ENCODE results near the gene HIPK3.
"Not testable (repeated sequence)": the region's sequence is repeated elsewhere in the genome, so short reads cannot be mapped to it uniquely, and the experiment has no call there.

Gene HIPK3

DNA sequence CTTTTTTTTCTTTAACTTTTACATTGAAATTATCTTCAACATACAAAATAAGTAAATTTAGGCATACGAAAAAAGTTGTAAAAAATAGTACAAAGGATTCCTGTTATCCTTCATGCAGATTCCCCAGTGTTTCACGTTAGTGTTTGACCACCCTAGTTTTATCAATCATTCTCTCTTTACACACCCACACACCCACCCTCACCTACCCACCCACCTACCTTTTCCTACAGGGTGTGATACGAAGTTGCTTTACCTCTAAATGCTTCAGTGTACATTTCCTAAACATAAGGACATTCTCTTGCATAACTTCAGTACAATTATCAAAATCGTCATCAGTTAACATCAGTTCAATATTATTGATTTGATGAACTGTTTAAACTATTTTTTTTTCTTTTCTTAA lies 37.0 kb downstream of the HIPK3 start:
- no peak for DNase-seq (ENCODE audit: low read depth)
- TF ChIP-seq, protein P1, sequence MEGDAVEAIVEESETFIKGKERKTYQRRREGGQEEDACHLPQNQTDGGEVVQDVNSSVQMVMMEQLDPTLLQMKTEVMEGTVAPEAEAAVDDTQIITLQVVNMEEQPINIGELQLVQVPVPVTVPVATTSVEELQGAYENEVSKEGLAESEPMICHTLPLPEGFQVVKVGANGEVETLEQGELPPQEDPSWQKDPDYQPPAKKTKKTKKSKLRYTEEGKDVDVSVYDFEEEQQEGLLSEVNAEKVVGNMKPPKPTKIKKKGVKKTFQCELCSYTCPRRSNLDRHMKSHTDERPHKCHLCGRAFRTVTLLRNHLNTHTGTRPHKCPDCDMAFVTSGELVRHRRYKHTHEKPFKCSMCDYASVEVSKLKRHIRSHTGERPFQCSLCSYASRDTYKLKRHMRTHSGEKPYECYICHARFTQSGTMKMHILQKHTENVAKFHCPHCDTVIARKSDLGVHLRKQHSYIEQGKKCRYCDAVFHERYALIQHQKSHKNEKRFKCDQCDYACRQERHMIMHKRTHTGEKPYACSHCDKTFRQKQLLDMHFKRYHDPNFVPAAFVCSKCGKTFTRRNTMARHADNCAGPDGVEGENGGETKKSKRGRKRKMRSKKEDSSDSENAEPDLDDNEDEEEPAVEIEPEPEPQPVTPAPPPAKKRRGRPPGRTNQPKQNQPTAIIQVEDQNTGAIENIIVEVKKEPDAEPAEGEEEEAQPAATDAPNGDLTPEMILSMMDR (IDR thresholded peaks at IDR 0.05; ENCODE audit: low read depth, low read length, missing control alignments) = no peak
- H3K4me3 ChIP-seq (ENCODE audit: low read depth, low read length) = no peak overlapping the region
- in situ Hi-C loops (cut with HindIII; ENCODE audit: low sequenced_read_pairs) = no loop called here

DNA sequence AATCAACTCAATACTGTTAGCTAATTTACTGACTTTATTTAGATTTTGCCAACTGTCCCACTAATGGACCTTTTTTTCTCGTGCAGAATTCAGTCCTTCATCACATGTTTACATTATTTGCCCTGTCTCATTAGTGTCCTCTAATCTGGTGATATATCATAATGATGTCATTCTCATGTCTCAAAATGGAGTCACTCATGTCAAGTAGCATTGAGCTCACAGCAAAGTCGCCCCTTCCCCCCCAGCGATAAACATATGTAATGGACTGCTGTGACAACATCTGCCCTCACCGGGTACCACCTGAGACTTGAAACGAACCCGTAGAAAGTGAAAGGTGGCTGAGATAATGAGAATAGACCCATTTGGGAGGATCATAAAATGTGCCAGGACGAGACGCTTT lies 37.6 kb downstream of the HIPK3 start:
- in situ Hi-C loops (cut with HindIII; ENCODE audit: low sequenced_read_pairs) = no loop called here
- DNase-seq (ENCODE audit: low read depth) = no peak
- no peak overlapping the region for H3K4me3 ChIP-seq (ENCODE audit: low read depth, low read length)
- TF ChIP-seq, protein P1 (IDR thresholded peaks at IDR 0.05; ENCODE audit: low read depth, low read length, missing control alignments) = no peak

DNA sequence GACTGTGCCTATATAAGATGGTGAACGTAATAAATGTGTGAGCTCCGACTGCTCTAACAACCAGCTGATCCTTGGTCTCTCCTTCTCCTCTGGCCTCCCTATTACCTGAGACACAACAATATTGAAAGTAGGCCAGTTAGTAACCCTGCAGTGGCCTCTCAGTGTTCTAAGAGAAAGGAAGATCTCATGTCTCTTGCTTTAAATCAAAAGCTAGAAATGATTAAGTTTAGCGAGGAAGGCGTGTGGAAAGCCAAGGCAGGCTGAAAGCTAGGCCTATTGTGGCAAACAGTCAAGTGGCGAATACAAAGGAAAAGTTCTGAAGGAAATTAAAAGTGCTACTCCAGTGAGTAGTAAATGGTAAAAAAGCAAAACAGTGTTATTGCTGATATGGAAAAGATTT lies 39.5 kb downstream of the HIPK3 start:
- in situ Hi-C loops (cut with HindIII; ENCODE audit: low sequenced_read_pairs) = no loop called here
- H3K4me3 ChIP-seq (ENCODE audit: low read depth, low read length) = no peak overlapping the region
- TF ChIP-seq, protein P1 (IDR thresholded peaks at IDR 0.05; ENCODE audit: low read depth, low read length, missing control alignments) = no peak
- no peak for DNase-seq (ENCODE audit: low read depth)

DNA sequence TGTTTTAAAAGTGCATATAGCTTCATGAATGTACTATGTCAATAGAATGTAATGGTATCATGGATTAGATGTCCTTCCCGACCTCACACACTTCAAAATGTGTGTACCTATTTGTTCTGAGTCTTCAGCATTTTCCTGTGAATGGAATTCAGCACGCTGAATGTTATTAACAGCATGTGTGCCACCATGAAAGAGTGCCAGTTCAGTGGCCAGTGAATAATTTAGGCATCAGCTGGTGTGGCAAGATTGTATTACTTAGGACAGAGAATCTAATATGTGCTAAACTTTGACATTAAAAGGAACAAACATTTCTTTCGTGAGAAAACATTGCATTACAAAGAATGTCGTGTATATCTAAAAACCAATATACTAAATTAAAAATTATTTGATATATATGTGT lies 46.4 kb downstream of the HIPK3 start:
- TF ChIP-seq, protein P1 (IDR thresholded peaks at IDR 0.05; ENCODE audit: low read depth, low read length, missing control alignments) = no peak
- in situ Hi-C loops (cut with HindIII; ENCODE audit: low sequenced_read_pairs) = no loop called here
- DNase-seq (ENCODE audit: low read depth) = no peak
- H3K4me3 ChIP-seq (ENCODE audit: low read depth, low read length) = no peak overlapping the region

DNA sequence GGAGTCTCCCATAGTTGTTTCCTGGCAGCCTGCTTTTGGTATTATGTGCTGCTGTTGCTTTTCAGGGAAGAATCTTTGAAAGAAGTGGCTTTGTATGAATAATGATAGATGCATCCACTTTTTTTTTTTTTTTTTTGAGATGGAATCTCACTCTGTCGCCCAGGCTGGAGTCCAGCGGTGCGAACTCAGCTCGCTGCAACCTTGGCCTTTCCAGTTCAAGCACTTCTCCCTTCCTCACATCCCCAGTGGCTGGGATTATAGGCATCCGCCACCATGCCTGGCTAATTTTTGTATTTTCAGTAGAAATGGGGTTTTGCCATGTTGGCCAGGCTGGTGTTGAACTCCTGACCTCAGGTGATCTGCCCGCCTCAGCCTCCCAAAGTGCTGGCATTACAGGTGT lies 49.6 kb downstream of the HIPK3 start:
- H3K4me3 ChIP-seq (ENCODE audit: low read depth, low read length); DNase-seq (ENCODE audit: low read depth); in situ Hi-C loops (cut with HindIII; ENCODE audit: low sequenced_read_pairs): not testable (repeated sequence)

DNA sequence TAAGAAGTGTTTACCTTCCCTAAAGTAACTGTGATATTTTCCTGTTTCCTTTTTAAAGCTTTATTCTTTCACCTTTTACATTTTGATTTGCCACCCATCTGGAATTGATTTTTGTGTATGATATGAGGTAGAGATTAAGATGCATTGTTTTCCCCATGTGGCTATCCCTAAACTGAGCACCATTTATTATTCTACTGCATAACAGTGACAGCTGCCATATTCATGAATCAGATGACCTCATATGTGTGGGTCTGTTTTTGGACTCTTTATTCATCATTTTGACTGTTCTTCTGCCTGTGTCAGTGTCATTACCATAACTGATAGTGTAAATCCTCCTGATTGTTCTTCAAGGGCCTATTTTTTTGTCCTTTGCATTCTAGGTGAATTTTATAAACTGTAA lies 50.8 kb downstream of the HIPK3 start:
- in situ Hi-C loops (cut with HindIII; ENCODE audit: low sequenced_read_pairs) = no loop called here
- H3K4me3 ChIP-seq (ENCODE audit: low read depth, low read length) = no peak overlapping the region
- TF ChIP-seq, protein P1 (IDR thresholded peaks at IDR 0.05; ENCODE audit: low read depth, low read length, missing control alignments) = no peak
- no peak for DNase-seq (ENCODE audit: low read depth)

DNA sequence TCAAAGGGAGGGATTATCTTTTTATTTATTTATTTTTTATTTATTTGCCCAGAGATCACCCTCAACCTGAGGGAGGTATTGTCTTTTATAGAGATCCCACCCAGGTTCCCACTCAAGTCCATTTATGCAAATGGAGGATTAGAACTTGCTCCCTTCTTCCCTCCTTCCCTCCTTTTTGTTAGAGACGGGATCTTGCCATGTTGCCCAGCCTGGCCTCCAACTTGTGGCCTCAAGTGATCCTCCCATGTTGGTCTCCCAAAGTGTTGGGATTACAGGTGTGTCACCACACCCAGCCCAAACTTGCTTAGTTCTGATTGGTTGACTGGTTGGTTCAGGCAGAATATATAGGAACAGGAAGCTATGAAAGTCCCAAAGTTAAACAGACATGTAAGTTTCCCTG lies 51.9 kb downstream of the HIPK3 start:
- TF ChIP-seq, protein P1 (IDR thresholded peaks at IDR 0.05; ENCODE audit: low read depth, low read length, missing control alignments) = no peak
- DNase-seq (ENCODE audit: low read depth) = no peak
- in situ Hi-C loops (cut with HindIII; ENCODE audit: low sequenced_read_pairs) = no loop called here
- no peak overlapping the region for H3K4me3 ChIP-seq (ENCODE audit: low read depth, low read length)
